Measurements from ENCODE around the gene SPX.

Gene SPX, protein sequence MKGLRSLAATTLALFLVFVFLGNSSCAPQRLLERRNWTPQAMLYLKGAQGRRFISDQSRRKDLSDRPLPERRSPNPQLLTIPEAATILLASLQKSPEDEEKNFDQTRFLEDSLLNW

DNA sequence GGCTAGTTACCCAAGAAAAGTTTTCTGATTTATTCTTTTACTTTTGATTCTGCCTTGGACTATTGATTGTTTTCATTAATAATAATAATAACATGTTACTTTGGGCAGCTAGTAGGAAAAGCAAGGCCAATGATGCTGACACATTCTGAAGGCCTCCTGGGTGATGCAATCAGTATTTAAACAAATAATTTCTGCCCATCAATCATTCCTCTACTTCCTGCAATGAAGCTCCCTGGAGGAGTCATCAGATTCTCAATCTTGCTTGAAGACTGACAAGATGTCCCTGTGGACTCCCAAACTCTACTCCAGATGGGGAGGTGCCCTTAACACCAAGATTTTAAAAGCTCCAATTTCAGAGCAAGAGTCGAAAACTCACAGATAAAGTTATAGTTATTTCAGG is at the start of gene SPX:
Gene SPX (plus strand): TSS at position 244 of the 400 bp plus-strand sequence. CDS start 177 bp downstream, outside the sequence.
- DNase-seq, result no peak

DNA sequence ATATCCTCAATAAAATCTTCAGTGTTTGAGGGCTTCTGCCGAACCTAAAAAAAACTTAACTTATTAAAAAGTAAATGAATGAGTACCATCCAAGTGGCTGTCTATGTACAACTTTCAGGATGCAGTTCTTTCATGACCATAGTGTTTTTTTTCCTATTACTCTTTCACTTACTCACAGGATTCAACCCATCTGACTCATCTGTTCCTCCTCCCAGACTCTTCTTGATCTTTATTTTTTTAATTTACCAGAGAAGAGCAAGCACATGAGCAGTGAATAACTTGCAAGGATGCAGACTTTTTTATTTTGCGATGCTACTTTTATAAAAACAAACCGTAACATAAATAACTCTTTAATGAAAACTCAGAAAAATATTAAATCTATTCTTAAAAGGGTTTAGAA is 49.1 kb upstream of the SPX start:
- no peak for DNase-seq

DNA sequence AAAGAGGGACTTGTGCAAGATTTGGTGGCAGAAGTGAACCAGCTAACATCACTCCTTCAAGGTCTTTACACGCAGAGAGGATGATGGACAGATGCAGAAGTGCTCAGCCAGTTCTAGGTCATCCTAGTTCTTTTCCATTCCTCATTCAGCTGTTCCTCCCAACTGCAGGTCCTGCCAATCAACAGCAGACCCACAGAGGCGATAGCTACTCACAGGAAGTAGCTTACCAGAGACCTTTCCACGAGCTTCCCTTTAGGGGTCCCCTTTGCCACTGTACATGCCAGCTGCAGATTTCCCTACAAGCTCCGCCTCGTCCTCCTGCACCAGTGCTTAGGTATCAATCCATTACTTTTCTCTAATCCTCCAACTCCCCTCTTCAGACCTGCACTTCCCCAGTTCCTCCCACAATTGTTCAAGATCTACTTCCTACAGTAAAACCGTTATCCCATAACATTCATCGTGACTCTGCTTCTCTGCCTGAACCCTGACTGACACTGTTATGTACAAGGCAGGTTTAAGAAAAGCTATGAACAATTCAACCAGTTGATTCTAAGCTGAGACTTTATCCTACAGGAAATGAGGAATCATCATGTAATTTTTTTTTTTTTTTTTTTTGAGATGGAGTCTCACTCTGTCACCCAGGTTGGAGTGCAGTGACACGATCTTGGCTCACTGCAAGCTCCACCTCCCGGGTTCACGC is 47.2 kb upstream of the SPX start:
- no peak for DNase-seq

DNA sequence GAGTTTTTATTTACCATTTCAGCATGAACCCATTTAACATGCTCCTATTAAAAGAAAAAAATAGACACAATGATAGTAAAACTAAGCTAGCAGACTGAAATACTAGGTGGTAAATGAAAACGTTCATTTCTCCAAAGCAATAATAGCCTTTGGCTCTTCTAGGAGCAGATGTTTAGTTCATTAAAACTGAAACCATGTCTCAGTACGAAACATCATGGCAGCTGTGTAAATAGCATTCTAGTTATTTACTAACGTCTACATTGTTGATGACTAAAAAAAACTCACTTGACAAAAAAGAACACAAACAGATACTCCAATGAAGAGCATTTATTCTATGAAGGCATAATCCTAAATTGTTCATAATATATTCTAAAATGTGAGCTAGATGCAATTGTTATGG is 42.6 kb upstream of the SPX start:
- DNase-seq, result no peak

DNA sequence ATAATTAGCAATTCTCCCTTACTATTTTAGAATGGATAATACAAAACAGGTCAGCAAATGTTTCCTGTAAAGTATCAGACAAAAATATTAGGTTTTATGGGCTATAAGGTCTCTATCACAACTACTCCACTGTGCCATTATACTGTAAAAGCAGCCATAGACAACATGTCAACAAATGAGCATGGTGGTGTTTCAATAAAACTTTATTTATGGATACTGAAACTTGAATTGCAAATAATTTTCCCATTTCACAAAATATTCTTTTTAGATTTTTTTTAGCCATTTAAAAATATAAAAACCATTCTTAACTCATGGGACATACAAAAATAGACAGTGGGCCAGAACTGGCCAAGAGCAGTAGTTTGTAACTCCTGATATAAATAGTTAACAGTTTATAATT is 40.1 kb upstream of the SPX start:
- DNase-seq, result no peak

DNA sequence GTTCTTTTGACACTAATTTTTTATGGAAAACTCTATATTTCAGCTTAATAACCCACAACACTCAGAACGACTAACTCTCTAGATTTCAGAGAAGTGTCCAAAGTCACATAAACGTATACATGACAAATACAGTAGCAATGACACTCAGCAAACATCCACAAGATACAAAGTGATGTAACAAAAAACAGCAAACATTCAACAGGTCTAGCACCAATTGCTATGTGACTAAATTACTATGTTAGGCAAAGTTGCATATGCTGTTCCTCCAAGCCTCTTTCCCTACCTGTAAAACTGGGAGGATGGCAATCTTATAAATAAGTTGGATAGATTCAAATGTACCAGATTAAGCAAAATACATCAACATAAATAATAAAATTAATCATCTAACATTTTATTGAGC is 26.3 kb upstream of the SPX start:
- no peak for DNase-seq

DNA sequence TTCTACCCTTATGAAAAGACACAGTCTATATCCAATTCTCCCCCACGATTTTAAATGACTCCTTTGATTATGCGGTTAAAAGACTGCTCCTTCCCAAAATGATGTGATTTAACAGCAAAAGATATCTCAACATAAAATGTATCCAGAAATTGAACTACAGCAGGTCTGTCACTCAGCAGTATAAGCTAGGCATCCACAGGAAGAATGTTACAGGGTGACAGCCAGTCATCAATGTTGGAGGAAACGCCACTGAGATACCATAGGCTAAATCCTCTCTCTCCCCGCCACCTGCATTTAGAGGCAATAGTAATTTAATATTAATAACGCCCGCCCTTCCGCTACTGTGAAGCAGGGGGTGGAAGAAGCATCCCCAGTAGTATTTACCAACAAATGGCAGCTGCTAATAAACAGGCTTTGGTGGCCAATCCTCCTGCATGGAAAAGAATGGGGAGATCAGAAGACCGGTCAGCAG is 25.3 kb upstream of the SPX start:
- no peak for DNase-seq

DNA sequence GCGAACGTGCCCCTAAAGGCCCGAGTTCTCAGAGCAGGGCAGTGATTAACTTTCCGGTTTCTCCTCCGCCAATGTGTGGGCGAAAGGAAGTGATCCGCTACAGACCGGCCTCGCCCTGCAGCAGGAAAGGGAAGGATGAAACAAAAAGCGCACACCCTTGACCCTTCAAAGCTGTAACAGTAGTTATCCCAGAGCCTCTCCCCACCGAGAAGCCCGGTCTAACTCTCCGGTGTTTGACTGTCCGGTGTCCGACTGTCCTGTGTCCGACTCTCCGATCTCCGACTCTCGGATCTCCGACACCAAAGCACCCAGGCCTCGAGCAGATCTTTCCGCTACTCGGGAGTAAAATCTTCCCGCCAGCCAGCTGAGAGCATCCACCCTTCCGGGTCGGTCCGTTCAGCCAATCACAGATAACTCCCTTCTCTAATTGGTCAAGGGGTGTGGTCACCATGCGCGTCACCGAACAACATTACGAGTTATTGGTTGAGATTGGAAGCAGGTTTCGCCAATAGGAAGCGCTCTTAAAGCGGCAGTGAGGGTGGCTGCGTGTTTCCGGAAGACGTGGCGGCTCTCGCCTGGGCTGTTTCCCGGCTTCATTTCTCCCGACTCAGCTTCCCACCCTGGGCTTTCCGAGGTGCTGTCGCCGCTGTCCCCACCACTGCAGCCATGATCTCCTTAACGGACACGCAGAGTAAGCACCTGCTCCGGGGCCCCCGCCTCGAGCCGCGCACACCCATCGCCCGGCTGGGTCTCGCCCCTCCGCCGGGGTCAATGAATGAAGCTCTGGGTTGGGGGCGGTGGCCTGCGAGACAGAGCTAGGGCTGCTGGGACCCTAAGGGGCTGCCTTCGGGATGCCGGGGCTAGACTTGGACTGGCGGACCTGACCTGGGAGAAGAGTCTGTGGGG is 24.6 kb upstream of the SPX start, which contains the start of the genes GOLT1B and RECQL:
Gene GOLT1B (plus strand): TSS at position 532 of the 906 bp plus-strand sequence. CDS start 135 bp downstream, at position 667.
Gene RECQL (minus strand): TSS at position 378 of the 906 bp plus-strand sequence. CDS start 2,065 bp downstream, outside the sequence.
- peak; percentile 86 to 88 for DNase-seq

DNA sequence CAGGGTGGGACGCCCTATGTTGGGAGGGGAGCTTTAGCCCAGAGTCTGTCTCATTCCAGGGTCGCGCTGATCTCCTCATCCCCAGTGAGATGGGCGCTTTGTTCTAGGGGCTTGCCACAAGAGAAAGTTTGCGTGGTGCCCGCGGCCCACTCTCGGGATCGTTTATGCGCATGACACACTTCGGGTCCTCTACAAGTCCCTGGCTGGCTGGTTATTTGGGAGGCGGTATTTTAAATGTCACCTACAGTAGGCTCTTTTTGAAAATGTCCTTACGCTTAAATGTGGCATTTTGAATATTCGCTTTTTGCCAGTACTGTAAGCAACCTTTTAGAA is 24.0 kb upstream of the SPX start:
- DNase-seq, result peak; percentile 33 to 40

DNA sequence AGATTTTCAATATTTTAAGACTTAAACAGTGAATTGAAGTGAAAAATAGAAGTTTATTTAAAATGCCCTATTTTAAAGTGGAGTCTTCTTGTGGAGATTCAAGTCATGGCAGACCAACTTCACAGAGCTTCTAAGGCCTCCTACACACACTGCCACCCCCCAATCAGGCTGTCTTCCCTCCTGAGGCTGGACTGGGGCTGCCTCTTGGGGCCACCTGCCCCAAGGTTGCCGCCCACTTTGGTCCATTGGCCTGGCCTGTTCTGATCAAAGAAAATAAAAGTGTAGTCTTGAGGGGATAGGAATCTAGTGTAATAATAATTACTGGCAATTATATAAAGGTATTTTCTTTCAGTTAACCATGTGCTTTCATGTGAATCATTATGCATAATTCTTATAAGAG is 23.2 kb upstream of the SPX start:
- DNase-seq, result no peak

DNA sequence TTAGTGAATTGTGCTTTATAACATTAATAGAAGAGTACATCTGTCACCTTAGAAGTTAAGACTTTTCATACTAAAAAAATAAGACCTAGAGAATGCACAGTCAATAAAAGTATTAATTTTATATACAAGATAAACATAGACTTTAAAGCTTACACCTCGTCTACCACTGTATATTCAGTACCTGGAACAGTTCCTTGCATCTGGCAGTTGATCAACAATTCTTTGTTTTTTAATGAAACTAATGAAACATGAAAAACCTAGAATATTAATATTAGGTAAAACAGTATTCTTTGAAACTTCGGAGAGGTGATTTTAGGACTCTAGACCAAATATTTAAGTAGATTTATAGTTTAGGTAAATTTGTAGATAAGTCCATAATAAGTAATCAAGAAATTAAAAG is 20.2 kb upstream of the SPX start:
- no peak for DNase-seq

DNA sequence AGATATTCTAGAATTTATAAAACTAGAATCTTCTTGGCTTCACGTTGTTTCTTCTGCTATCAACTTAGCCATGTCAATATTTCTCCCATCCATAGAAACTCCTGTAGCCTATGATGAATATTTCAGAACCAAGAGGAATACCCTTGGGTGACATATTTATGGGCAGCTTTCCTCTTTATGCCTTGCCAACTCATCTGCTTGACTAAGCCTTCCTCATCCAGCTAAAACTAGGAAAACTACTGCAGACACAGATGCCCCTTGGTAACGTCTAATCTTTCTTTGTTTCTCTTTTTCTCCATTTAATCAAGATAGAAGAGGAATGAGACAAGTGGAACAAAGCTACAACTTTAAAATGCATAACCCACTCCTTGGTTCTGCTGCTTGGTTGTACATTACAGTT is 18.2 kb upstream of the SPX start:
- DNase-seq, result no peak

DNA sequence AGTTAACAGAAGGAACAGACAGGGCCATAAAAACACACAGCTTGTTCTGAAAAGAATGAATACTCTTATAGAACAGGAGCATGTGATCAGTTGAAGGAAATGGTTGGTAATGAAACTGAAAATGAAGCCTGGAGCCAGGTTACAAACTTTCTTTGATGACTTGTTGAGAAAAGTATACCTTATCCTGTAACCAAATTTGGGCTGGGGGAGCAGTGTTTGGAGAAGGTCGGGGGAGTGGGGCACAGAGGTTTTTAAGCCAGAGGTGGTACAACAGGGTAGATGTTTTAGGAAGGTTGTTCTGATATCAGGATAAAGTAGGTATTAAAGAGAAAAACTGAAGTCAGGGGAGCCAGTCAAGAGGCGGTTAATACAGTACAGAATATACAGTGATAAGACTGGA is 16.3 kb upstream of the SPX start:
- no peak for DNase-seq

DNA sequence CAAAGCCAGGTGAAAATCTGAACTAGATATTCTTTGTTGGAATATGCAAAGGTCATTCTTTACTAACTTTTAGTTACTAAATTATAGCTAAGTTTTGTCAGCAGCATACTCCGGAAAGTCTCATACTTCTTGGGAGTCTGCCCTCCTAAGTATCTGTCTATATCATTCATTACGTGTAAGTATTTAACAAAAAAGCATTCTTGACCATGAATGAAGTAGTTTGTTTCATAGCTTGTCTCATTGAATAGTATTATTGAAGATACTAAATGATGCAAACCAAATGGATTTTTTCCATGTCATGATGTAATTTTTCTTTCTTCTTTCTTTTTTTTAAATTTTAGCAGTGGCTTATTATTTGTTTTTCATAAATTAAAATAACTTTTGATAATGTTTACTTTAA is 9.8 kb upstream of the SPX start:
- DNase-seq, result no peak

DNA sequence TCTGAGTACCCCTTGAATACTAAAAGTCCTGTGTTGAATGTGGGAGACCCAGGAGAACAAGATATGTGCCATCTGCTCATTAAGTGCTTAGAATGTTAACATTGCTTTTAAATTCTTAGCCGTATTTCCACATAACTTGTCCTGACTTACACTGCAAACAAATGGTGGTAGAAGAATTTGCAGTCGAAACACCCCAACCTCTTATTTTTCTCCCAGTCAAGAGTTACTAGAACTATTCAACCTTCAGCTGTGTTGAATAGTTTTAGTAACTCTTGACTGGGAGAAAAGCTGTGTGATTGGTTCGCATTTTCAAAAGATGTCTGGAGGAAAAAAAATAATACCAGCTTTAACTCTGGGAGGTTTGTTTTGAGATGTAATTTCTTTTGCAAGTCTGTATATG is 7.6 kb upstream of the SPX start:
- DNase-seq, result no peak

DNA sequence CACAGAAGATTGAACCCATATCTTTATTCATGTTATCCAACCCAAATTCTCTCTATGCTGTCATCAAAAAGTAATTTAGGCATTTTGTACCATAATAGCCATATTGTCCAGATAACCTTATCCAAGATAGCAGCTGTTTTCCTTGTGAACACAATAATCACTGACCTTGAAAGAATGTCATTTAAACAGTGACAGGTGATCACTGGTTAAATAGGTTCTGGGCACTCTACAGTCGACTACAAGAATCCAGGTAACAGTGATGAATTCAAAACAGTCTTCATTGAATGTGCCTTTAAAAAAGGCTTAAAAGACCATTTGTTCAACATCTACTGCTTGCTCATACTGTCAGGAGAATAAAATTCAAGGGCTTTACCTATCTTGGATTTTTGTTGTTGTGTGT is 4.6 kb upstream of the SPX start:
- no peak for DNase-seq

DNA sequence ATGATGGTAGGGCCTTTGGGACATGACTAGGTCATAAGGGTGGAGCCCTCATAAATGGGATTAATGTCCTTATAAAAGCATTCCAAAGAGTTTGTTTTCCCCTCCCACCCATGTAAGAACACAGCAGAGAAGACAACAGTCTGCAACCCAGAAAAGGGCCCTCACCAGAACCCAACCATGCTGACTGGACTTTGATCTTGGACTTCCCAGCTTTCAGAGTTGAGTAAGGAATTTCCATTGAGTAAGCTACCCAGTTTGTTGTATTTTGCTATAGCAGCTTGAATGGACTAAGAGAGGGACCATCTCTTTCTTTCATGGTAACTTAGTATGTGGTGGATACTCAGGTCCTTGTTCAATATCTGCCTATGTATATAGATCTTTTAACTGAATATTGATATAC is 2.9 kb upstream of the SPX start:
- DNase-seq, result no peak

DNA sequence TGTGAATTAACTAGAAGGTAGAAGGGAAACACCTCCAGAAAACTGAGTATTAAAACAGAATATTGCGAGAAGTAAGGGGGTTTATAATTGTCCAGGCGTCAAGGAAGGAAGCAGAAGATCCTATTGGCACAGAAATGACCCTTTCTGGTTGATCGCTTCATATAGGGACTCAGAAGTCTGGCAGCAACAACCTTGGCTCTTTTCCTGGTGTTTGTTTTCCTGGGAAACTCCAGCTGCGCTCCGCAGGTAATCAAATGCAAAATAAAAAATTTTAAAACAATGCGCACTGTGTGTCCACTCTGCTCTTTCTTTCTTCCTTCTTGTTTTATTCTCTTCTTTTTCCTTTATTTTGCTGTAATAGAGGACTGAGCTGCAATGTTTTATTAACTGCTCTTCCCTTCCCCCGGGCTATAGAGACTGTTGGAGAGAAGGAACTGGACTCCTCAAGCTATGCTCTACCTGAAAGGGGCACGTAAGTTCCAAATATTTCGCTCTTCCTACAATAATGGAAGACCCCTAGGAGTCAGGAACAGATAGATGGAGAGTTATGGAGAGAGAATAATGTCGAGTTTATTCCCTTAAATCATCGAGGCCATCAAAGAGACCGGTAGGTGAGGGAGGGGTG is 737 bp downstream of the SPX start:
- no peak for DNase-seq

DNA sequence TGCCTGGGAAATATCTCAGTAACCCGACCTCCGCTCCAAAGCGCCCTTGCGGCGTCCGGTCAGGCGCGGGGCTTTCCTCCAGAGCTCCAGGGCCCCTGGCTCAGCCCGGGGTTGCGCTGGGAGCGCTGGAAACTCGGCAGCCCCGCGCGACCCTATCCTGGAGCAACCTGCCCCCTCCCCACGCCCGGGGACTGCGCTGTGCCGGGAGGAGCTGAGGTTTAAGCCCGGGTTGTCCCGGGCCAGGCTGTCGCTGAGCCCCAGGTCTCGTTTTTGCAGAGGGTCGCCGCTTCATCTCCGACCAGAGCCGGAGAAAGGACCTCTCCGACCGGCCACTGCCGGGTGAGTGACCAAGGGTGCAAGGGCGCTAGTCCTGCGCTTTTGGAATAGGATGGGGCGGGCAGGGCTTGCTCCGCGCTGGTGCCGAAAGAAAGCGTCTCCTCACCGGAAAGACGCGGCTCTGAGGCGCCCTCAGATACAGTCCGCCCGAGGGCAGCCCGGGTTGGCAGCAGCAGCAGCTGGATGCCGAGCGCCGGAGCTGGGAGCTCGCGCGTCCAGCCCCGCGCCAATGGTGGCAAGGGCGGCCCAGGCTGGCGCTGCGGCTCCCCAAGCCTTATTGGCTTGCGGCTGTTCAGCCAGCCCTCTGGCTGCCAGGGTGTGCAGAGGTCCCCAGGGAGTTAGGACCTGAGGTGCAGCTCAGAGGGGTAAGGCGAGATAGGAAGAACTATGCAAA is 1.5 kb downstream of the SPX start:
- peak; percentile 43 to 56 for DNase-seq

DNA sequence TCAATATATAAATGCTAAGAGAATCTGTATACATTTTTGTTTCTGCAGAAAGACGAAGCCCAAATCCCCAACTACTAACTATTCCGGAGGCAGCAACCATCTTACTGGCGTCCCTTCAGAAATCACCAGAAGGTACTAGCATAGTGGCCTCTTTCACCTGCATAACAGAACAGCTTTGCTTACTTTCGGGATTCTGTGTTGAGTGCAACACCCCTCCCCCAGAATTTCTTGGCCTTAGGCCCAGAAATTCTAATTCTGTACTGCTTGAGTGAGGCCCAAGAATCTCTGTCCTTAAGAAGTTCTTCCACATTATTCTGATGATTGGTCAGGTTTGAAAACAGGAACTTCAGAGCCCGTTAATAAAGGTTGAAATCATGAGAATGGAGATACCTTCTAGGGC is 2.9 kb downstream of the SPX start:
- DNase-seq, result no peak

DNA sequence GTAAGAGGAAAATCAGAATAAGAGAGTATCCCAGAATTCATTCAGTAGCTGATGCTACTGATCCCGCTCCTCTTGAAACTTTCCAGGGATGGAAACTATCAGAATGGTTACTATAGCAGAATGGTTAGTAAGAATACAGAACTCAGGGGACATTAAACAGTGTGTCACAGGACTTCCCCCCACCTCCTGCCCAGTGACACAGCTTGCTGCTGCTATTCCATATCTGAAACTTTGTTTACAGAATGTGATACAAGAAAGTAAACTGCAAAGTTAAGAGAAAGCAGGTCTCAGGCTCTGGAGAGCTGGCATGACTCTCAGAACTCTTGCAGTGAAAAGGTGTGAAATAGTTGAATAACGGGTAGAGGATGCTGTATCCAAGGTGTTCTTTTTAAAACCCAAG is 3.4 kb downstream of the SPX start:
- no peak for DNase-seq

DNA sequence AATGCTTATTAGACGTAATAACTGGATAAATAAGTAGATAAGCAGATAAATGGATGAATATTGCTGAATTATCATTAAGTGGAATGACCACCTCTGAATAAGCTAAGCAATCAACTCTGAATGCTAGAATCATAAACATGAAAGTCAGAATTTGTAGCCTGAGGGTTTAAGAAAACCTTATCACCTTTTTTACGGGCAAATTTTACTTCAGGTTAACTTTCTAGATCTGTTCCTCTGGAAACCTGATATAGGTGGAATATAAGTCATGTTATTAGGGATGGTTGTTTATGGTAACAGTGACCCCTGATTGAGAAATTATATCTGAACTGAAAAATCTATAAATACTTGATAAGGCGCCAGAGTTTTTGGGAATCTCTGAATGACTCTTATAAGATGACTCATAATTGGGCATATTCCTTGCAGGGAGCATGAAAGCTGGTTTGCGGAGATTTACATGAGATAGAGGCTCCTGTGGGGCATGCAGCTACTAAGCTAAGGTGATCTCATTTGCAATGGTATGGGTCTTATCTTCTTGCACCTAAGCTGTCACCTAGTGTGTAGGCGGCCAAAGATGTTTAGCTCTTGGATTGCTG is 12.1 kb downstream of the SPX start:
- DNase-seq, result no peak

All from activated CD4-positive, alpha-beta T cell treated with anti-CD3 and anti-CD28 coated beads for 4 hours (primary cell).